Measurements from ENCODE around the gene PC.

Gene PC

GRCh38 chr11:66856496-66857233 is 101.5 kb downstream of the PC start, which contains the start of gene LRFN4:
Gene LRFN4, plus strand, starts transcription at chr11:66857064. Its CDS starts 681 bp downstream, at chr11:66857745.
- H3K4me2 ChIP-seq (ENCODE audit: low read length, poor library complexity, severe bottlenecking), result peak within 1 kb of the TSS; percentile 95
- H3K27ac ChIP-seq (ENCODE audit: low read length, poor library complexity, severe bottlenecking), result peak within 1 kb of the TSS; percentile 64
- H3K4me1 ChIP-seq (ENCODE audit: control insufficient read depth, insufficient read depth, low read depth, low read length), result peaks cover 29% of the 10 kb centered on the region
- peak within 1 kb of the TSS; percentile 39 for H2BK5ac ChIP-seq (ENCODE audit: low read depth, low read length, poor library complexity, severe bottlenecking)
- peak within 1 kb of the TSS; percentile 86 for H2BK120ac ChIP-seq (ENCODE audit: low read depth, low read length)
- H2AK5ac ChIP-seq (ENCODE audit: low read length, severe bottlenecking), result peak within 1 kb of the TSS; percentile 55
- peak within 1 kb of the TSS; percentile 94 for H4K8ac ChIP-seq (ENCODE audit: low read length)
- no peaks in the 10 kb centered on the region for H3K27me3 ChIP-seq (ENCODE audit: control insufficient read depth in 1 of 2, insufficient read depth in 1 of 2, low read length in 2 of 2)
- H3K4ac ChIP-seq (ENCODE audit: low read depth in 1 of 2, low read length in 2 of 2), result peak within 1 kb of the TSS; percentile 84 to 94
- peak within 1 kb of the TSS in 1 of 2 experiments; percentile 42 for H3K23ac ChIP-seq (ENCODE audit: low read length in 2 of 2)
- peak within 1 kb of the TSS; percentile 87 for H2BK15ac ChIP-seq (ENCODE audit: low read depth, poor library complexity, severe bottlenecking)
- H3K36me3 ChIP-seq (ENCODE audit: control insufficient read depth in 1 of 2, insufficient read depth in 2 of 2, low read depth in 1 of 2, low read length in 2 of 2), result peaks cover 0 to 55% of the 10 kb centered on the region in 2 experiments
- no peak for DNase-seq
- 2% methylated on average over 28 of the region's 103 CpGs for WGBS
- peak within 1 kb of the TSS; percentile 97 for H3K9ac ChIP-seq (ENCODE audit: low read length)
- H3K9me3 ChIP-seq (ENCODE audit: control insufficient read depth, low read length), result no peaks in the 10 kb centered on the region
- H3K4me3 ChIP-seq (ENCODE audit: insufficient read depth in 1 of 2, low read depth in 1 of 2, low read length in 2 of 2), result peak within 1 kb of the TSS; percentile 76 to 87
- peak within 1 kb of the TSS; percentile 96 for H4K91ac ChIP-seq (ENCODE audit: low read length)
- peak within 1 kb of the TSS; percentile 75 to 93 for H3K18ac ChIP-seq (ENCODE audit: low read depth in 1 of 2, low read length in 2 of 2)
- H3K14ac ChIP-seq (ENCODE audit: low read length in 2 of 2), result peak within 1 kb of the TSS in 1 of 2 experiments; percentile 89
- H2AFZ ChIP-seq (ENCODE audit: low read depth, low read length), result peak within 1 kb of the TSS; percentile 74
- H3K79me1 ChIP-seq (replicated peaks; ENCODE audit: low read length, poor library complexity, severe bottlenecking), result peaks cover 14% of the 10 kb centered on the region
- peak within 1 kb of the TSS in 1 of 2 experiments; percentile 98 for H2BK12ac ChIP-seq (ENCODE audit: low read length in 2 of 2)

GRCh38 chr11:66855574-66856495 is 102.3 kb downstream of the PC start:
- peak overlapping the region; percentile 76 for H2BK120ac ChIP-seq (ENCODE audit: low read depth, low read length)
- peaks cover 33% of the 10 kb centered on the region for H3K4me1 ChIP-seq (ENCODE audit: control insufficient read depth, insufficient read depth, low read depth, low read length)
- peak; percentile 91 for DNase-seq
- peak overlapping the region; percentile 51 to 65 for H2BK12ac ChIP-seq (ENCODE audit: low read length in 2 of 2)
- H3K79me1 ChIP-seq (replicated peaks; ENCODE audit: low read length, poor library complexity, severe bottlenecking), result peaks cover 14% of the 10 kb centered on the region
- H3K36me3 ChIP-seq (ENCODE audit: control insufficient read depth in 1 of 2, insufficient read depth in 2 of 2, low read depth in 1 of 2, low read length in 2 of 2), result peaks cover 4 to 49% of the 10 kb centered on the region in 2 experiments
- H3K23ac ChIP-seq (ENCODE audit: low read length in 2 of 2), result no peak overlapping the region
- H3K4me2 ChIP-seq (ENCODE audit: low read length, poor library complexity, severe bottlenecking), result peak overlapping the region; percentile 95
- no peaks in the 10 kb centered on the region for H3K9me3 ChIP-seq (ENCODE audit: control insufficient read depth, low read length)
- no peaks in the 10 kb centered on the region for H3K27me3 ChIP-seq (ENCODE audit: control insufficient read depth in 1 of 2, insufficient read depth in 1 of 2, low read length in 2 of 2)
- peak overlapping the region; percentile 46 for H2AK5ac ChIP-seq (ENCODE audit: low read length, severe bottlenecking)
- peak overlapping the region; percentile 15 for H2AFZ ChIP-seq (ENCODE audit: low read depth, low read length)
- peak overlapping the region; percentile 94 for H4K8ac ChIP-seq (ENCODE audit: low read length)
- H2BK5ac ChIP-seq (ENCODE audit: low read depth, low read length, poor library complexity, severe bottlenecking), result peak overlapping the region; percentile 39
- peak overlapping the region; percentile 84 to 94 for H3K4ac ChIP-seq (ENCODE audit: low read depth in 1 of 2, low read length in 2 of 2)
- peak overlapping the region in 1 of 2 experiments; percentile 89 for H3K14ac ChIP-seq (ENCODE audit: low read length in 2 of 2)
- peak overlapping the region; percentile 96 for H4K91ac ChIP-seq (ENCODE audit: low read length)
- H3K9ac ChIP-seq (ENCODE audit: low read length), result peak overlapping the region; percentile 97
- peak overlapping the region; percentile 75 to 93 for H3K18ac ChIP-seq (ENCODE audit: low read depth in 1 of 2, low read length in 2 of 2)
- peak overlapping the region; percentile 76 to 87 for H3K4me3 ChIP-seq (ENCODE audit: insufficient read depth in 1 of 2, low read depth in 1 of 2, low read length in 2 of 2)
- H2BK15ac ChIP-seq (ENCODE audit: low read depth, poor library complexity, severe bottlenecking), result peak overlapping the region; percentile 87
- 10% methylated on average over 20 of the region's 51 CpGs for WGBS
- H3K27ac ChIP-seq (ENCODE audit: low read length, poor library complexity, severe bottlenecking), result peak overlapping the region; percentile 64

GRCh38 chr11:66854729-66855211 is 103.4 kb downstream of the PC start:
- peaks cover 9 to 49% of the 10 kb centered on the region in 2 experiments for H3K36me3 ChIP-seq (ENCODE audit: control insufficient read depth in 1 of 2, insufficient read depth in 2 of 2, low read depth in 1 of 2, low read length in 2 of 2)

More at GRCh38 chr11:66854729-66855211, 103.4 kb downstream of the PC start:
- WGBS, result 96% methylated on average over 15 of the region's 15 CpGs
- H3K18ac ChIP-seq (ENCODE audit: low read depth in 1 of 2, low read length in 2 of 2), result no peak overlapping the region
- H3K27ac ChIP-seq (ENCODE audit: low read length, poor library complexity, severe bottlenecking), result no peak overlapping the region
- H3K4ac ChIP-seq (ENCODE audit: low read depth in 1 of 2, low read length in 2 of 2), result no peak overlapping the region
- H3K4me1 ChIP-seq (ENCODE audit: control insufficient read depth, insufficient read depth, low read depth, low read length), result peaks cover 34% of the 10 kb centered on the region
- DNase-seq, result no peak
- no peak overlapping the region for H3K4me3 ChIP-seq (ENCODE audit: insufficient read depth in 1 of 2, low read depth in 1 of 2, low read length in 2 of 2)
- no peak overlapping the region for H3K14ac ChIP-seq (ENCODE audit: low read length in 2 of 2)
- H2BK120ac ChIP-seq (ENCODE audit: low read depth, low read length), result no peak overlapping the region
- no peak overlapping the region for H3K23ac ChIP-seq (ENCODE audit: low read length in 2 of 2)
- H3K4me2 ChIP-seq (ENCODE audit: low read length, poor library complexity, severe bottlenecking), result no peak overlapping the region
- H3K79me1 ChIP-seq (replicated peaks; ENCODE audit: low read length, poor library complexity, severe bottlenecking), result peaks cover 12% of the 10 kb centered on the region
- H4K91ac ChIP-seq (ENCODE audit: low read length), result peak overlapping the region; percentile 56
- H3K9me3 ChIP-seq (ENCODE audit: control insufficient read depth, low read length), result no peaks in the 10 kb centered on the region
- H3K9ac ChIP-seq (ENCODE audit: low read length), result no peak overlapping the region
- no peak overlapping the region for H2AK5ac ChIP-seq (ENCODE audit: low read length, severe bottlenecking)
- H2BK12ac ChIP-seq (ENCODE audit: low read length in 2 of 2), result peak overlapping the region in 1 of 2 experiments; percentile 51
- no peaks in the 10 kb centered on the region for H3K27me3 ChIP-seq (ENCODE audit: control insufficient read depth in 1 of 2, insufficient read depth in 1 of 2, low read length in 2 of 2)
- H2BK15ac ChIP-seq (ENCODE audit: low read depth, poor library complexity, severe bottlenecking), result no peak overlapping the region
- peak overlapping the region; percentile 33 for H4K8ac ChIP-seq (ENCODE audit: low read length)
- no peak overlapping the region for H2AFZ ChIP-seq (ENCODE audit: low read depth, low read length)
- no peak overlapping the region for H2BK5ac ChIP-seq (ENCODE audit: low read depth, low read length, poor library complexity, severe bottlenecking)
